Pulmonary artery endothelial cell (primary cell): ENCODE measurements around the gene PNKP. TPM values are rescaled to one million over a fixed set of nuclear protein-coding genes. Genes with fewer than 3 reads are reported as not detected.

Experiments
- DNase-seq: peaks from one replicate; pipeline ENCODE4 v3.0.0-alpha.2; 2011; ENCODE audit warnings: low read depth, low spot score
- total RNA-seq: library from RNA; depleted of rRNA; stranded (reverse); fragments of >200 nt; gene quantifications from 2 replicates; pipeline ENCODE4 v1.2.3, GENCODE V29; 2014

The PNKP gene
- total RNA-seq, 1 donor from 2014 or later, result 47.2 TPM

DNA sequence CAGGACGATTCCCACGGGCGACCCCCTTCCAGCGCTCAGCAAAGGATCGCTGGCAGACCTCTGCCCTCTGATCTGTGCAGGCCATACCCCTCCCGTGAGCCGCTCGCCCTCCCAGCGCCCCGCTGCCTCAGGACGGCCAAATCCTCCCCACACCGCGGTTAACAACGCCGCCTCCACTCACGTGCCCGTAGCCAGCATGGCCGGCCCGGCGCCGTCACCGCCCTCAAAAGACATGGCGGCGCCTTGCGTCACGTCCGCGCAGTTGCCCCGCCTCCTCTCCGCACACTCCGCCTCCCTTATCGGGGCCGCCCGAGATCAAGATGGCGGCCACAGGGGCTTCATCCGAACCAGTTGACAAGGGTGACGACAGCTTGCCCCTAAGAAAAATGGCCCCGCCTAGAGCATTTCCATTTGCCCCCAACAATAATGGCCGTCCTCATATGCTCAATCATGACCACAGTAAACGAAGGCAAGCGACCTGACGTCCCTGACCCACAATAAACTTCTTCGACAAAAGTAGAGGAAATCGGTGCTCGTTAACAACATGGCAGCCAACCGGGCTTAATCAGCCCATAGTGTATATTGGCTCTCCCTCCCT lies 9.1 kb upstream of the PNKP start:
- peak; percentile 98 for DNase-seq

DNA sequence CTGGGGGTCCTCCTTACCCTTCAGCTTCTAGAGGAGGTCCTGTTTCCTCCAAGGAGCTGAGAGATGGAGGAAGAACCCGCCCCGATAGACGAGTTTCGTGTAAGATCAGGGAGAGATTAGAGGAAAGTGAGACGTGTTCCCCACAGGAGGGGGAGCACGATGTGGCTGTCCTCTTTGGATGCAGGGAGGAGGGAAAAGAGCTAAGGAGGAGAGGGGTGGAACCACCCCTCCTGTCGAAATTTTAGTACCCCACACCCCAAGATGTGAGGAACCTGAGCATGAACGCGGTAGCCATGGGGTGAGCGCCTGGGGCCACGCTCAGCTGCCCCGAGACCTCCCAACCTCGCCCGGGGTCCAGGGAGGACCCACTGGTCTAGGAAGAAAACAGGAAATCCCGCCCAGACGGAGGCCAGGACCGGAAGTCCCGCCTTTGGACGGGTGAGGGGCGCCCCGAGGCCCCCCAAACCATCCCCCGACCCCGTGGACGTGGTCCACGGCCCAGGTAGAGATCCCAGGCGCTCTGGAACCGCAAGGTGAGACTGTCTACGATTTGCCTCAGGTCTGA lies 8.6 kb upstream of the PNKP start:
- DNase-seq, result no peak

DNA sequence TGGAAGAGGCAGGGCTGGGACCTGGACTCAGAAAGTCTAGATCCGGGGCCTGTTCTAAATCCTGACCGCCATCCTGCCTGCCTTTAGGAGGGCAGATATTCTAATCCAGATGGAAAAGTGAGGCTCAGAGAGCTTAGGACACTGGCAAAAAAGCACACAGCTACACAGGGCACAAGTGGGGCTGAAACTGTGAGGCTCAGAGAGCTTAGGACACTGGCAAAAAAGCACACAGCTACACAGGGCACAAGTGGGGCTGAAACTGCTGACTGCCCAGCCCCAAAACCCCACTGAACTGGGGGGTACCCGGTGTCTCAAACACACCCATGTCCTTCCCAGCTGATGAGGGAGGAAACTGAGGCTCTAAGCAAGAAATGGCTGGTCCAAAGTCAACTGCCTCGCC lies 7.8 kb upstream of the PNKP start:
- no peak for DNase-seq

DNA sequence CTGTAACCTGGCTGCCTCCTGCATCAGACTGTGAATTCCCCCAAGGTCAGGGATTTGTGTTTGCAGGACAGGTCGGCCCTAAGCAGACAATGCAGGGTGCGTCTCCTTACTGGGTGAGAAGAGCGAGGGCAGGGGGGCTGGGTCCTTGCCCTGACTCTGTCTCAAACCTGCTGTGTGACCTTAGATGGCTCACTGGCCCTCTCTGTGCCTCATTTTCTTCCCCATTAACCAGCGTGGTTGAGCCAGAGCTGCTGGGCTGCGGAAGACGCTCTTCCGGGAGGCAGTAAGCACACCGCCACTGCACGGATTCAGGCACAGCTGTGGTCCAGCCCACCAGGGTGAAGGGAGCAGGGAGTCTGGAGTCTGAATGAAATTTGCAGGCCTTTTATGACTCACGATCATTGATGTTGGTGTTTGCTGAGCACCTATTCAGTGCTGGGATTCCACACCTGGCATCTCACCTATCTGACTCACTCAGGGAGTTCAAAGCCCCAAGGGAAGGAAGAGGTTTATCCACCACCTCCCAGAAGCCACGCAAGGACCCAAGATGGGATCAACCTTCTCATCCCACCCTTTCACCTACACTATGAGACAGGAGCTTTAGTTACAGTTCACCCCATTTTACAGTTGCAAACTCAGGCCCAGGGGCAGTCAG lies 7.3 kb upstream of the PNKP start:
- no peak for DNase-seq

DNA sequence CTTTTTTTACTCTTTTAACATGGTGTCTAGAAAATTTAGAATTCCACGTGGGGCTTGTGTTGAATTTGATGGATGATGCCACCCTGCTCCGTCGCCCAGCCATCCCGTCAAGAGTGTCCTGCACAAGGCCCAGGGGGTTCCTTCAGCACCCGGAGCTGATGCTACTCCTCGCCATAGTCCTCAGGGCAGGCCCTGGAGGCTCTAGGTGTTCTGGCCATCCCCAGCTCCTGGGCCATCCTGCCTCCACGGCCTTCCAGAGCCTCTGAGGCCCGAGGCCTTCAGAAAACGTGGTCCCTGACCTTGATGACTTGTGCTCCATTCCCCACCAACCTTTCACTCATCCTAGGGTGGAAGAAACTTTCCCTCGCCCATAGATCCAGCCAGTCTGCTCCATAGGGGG lies 6.5 kb upstream of the PNKP start:
- no peak for DNase-seq

DNA sequence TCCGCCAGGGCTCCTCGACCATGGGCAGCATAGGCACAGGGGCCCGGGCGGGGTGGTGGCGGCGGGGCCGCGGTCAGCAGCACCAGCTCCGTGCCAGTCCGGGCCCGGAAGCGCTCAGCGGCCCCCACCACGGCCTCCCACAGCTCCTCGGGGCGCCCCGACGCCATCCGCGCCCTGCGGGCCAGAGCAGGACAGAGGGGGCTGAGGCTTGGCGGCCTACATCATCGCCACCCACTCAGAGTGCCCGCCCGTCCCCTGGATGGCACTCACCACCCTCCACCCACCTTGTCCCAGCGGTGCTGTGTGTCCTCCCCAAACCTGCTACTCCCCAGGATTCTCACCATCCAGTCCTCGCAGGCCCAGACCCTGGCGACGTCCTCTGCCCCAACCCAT lies 5.7 kb upstream of the PNKP start:
- no peak for DNase-seq

DNA sequence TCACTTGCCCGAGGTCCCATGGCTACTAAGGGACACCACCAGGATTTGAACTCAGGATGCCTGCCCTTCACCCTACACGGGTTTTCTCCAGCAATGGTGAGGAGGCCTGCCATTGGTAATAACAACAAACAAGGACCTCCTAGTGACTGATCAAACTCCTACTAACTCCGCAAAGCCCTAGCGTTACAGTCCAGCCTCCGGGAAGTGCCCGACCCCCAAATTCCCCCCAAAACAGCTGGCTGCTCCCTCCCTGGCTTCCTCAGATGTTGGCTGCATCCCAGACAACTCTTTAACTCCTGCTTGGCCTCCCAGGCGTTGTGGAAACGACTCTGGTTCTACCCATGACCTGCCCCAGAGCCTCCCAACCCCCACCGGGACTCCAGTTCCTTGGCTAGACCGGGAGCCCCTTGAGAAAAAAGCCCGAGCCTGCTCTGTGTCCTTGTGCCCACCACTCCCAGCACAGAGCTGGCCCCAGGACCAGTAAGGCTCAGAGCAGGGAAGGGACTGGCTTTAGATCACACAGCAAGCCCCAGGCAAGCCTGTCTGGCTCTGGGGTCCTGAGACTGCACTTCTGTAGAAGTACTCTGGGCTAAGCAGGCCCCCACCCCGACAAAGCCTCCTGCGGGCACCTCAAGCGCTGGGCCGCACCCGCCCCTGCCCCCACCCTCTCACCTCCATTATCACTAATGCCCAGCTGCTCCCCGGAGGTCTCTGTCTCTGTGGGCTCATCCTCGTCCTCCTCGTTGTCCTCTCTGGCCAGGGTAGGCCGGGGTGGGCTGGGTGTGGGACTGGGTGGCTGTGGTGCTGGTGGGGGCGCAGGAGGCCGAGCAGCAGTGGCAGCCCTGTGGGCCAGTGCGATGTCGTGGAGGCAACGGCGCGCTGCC lies 5.1 kb upstream of the PNKP start:
- no peak for DNase-seq

DNA sequence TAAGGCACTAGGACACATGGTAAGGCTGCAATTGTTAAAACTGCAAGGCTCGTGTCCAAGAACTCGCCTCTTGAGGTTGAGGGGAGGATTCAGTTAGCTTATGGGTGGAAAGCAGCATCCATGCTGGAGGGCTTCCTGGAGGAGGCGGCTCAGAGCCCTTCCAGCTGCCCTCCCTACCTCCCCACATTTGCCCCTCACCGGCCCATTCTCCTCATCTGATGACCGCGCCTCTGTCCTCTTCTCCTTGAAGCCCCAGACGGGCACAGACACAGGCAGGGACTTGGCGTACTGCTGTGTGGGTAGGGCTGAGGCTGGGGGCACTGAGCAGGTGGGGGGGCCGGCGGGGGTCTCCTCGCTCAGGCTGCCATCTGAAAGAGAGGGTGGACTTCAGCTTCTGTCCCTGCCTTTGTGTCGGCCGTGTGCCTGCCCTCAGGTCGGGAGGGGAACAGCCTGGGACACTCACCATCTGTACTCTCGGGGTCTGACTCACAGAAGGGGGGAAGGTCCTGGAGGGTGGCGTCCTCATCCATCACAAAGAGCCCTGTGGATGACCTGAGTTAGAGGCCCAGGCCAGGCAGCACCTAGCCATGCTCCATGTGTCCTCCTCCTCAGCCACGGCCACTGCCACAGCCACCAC lies 4.1 kb upstream of the PNKP start:
- DNase-seq, result no peak

DNA sequence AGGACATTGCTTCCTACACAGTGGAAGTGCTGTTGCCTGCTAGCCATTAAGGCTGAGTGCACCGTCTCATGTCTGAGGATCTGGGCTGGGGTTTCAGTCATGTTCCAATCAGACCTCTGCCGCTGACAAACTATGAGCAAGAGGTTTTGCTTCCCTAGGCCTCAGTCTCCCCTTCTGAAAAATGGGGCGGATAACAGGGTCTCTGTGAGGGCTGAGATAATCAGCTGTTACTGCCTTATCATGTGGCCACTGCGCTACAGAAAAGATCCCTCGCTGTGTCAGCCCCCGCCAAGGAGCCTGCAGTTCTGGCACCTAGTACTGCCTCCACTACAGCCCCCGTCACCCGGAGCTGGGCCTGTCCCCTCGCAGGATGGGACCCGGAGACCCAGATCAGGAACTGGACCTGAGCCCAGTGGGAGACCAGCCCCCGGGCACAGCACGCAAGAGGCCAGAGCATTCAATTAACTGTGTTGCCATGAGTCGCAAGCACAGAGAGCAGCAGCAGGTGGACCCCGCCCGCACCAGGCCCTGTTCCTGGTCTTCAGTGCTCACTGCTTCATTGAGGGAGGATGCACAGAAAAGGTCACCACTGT lies 3.0 kb upstream of the PNKP start:
- no peak for DNase-seq

DNA sequence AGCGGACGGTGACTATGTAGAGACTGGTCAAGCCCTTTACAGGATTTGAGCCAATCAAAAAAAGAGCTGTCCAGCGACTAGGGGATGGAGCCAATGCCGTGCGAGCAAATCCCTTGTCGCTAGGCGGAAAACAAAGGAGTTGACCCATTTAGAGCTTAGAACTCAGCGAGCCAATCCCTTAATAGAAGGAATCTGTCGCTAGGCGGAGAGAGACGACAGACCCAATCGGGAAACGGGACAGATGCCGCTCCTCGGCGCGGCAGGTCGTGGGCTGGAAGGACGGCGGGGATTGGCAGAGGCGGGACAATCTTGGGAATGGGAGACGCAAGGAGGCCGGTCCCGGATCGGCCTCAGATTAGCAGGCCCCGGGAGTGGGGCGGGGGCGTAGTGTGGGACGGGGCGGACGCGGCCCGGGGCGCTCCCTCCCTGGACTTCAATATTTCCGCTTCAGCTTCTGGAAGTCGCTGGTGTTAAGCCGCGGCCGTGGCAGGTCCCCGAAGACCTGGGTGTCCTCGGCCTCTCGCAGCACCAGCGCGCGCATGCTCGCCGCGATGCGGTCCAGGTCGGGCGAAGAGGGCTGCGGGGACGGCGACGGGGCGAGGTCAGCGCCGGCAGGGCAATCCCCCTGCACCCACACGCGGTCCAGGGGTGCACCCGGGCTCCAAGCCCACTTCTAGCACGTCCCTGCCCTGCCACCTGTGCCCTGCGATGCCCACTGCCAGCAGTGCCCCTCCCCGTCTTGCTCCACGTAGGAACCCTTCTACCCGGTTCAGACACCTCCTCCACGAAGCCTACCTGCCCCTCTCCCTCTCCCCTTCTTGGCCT lies 2.3 kb upstream of the PNKP start:
- peak; percentile 99 for DNase-seq

DNA sequence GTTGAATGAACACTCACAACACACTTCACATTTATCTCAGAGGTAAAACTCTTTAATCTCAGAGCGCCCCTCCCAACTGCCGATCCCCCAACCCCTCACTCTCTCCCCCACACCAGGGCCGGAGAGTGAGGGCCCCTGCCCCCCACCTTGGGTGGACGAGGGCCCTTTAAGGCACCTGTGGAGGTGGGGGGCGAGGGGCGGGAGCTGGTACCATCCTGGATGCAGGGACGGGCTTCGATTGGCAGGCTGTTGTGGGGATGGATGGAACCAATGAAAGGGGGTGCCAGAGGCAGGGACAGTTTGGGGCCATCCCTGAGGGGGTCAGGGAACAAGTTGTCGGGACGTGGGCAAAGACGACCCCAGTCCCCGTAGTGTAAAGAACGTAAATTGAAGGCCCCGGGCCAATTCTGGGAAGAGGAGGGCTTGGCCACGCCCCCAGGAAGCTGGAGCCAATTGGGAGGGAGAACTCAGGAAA lies 1.7 kb upstream of the PNKP start:
- DNase-seq, result no peak

DNA sequence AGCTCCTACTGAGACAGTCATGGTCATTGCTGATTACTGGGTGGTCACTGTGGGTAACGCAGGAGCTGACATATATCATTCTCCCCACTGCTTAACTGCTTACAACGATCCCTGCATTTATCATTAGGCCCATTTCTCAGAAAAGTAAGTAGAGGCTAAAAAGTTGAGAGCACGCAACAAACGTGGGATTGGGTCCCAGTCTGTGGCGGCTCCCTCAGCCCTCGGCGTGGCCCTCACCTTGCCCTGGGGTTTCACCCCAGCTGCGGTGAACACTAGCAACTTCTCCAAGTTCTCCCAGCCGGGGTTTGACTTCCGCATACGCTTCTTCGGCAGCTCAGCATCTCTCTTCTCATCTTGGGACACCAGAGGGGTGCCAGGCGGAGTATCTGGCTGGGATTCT lies 2.5 kb downstream of the PNKP start:
- DNase-seq, result no peak

DNA sequence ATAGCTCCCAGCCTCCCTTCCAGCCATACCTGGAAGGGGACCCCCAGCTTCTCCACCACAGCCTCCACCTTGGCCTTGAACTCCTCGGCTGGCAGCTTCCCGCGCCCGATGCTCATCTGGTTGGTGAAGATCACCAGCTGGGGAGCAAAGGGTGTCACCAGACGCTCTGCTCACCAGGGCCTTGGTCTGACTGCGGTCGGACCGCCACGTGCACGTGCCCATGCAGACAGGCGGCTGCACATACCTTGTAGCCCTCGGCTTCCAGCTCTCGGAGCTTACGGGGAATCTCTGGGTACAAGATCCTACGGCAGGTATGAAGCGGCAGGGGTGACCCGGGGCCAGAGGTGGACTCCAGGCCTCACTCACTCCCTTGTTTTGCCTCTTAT lies 3.4 kb downstream of the PNKP start:
- DNase-seq, result no peak

DNA sequence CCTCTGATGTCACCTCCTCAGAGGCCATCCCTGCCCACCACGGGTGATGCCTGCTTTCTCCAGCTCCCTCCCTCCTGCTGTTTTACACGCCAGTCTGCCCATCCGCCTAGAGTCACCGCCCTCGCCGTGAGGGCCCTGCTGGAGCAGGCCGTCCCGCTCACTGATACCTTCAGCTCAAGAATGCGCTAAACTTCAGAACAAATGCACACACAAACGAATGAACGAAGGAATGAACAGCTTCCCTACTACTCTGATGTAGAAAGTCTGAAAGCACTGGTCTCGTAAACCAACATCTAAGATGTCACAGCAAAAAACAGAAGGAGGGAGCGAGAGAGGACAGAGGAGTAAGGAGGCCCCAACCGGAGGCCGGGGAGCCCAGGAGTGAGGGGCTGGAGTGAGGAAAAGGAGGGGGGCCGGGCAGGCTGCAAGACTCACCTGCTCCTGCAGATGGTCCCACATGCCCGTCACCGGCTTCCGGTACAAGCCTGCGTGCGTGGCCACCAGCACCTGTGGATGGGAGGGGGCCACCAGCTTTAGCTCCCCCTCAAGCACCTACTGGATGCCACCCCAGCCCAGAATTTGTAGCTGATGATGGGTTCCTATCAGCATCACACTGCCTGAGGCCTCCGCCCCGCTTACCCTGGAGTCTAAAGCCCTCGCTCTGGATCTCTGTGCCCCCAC lies 4.0 kb downstream of the PNKP start:
- no peak for DNase-seq

DNA sequence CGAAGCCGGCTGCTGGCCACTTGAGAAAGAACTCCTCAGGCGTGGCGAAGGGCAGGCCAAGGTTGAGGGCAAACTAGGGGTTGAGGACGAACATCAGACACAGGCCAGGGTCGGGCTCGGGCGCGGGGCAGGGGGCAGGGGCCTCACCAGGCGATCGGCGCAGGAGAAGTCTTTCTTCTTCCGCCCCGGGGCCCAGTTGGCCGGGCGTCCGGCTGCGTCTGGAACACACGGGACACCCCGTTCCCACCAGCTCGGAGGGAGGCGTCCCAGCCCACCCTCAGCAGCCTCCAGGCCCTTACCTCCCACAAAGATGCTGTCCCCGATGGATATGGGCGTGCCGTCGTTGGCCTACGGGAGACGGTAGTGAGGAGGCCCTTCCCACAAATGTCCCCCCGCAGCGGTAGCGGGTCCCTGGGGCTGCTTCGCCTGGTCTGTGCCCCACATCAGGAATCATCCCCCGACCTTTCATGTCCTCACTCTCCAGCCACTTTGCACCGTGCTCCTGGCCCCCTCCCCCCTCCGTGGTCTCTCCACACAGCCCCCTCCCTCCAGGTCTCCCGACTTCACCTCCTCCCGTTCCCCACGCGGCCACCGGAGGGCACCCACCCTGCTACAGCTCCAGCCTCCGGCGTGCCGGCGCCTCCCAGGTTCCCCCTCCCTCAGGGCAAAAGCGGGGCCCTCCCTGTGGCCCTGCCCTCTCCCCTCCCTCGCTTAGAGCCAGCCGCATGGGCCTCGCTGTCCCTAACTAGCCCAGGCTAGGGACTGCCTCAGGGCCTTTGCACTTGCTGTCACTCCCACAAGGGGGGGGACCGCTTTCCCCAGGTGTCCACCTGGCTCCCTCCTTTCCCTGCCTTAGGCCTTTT lies 4.8 kb downstream of the PNKP start:
- DNase-seq, result no peak

DNA sequence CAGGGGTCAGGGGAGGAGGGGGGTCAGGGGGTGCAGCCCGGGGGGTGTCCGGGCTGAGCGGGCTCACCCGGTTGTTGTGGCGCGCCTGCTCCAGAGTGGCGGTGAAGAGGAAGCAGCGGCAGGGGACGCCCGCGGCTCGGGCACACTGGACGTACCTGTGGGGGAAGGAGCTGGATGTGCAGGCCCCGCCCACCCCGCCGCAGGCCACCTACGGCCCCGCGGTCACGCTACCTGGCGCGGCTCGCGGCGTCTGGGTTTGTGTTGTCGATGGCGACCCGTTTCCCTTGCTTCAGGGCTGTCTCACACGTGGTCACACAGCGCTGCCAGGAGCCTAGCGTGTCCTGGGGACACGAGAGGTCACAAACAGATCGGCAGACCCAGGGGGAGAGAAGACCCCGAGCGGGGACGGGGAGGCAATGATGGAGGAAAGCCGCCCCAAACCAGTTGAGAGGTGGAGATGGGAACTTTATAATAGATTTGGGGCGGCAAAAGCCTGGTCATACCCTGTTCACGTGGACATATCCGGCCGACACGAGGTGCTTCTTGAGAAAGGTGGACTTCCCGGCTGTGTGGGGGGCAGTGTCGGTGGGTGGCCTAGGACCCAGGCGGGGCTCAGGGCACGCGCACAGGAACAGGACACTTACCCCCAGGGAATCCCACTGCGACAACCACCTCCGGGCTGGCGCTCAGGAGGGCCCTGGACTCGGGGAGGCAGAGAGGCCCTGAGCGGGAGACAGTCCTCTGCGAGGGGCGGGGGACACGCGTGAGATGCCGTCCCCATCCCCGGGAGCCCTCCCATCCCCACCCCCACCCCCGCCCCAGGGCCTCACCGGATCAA lies 5.6 kb downstream of the PNKP start:
- DNase-seq, result no peak

DNA sequence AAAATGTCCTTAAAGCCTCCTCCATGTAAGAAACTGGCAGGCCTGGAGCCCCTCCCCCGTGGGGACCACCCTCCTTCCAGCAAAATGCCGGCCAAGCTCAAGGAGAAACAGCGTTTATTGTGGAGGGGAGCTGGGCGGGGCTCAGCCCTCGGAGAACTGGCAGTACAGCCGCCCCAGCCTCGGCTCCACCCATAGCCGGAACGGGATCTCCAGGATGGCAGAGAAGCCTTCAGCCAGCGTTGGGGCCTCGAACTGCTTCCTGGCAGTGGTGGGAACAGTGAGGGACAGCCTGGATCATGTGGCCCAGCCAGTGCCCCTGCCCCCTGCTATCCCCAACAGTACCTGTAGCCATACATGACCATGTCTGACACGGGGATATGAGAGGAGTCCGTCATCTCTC lies 6.3 kb downstream of the PNKP start:
- DNase-seq, result no peak
